HCT116 (cell line): ENCODE results near the gene TMEM116. TPM values are rescaled to one million over a fixed set of nuclear protein-coding genes. Genes with fewer than 3 reads are reported as not detected.

ENCODE experiments used
- ATAC-seq: fragments of 200-7000 bp; cut with Tn5 transposase; 2 replicates; pipeline ENCODE4 v1.9.1; 2020; ENCODE audit warnings: mild to moderate bottlenecking, moderate library complexity
- BruUV-seq: library from RNA; stranded (reverse); fragments of 400-500 nt; replicated peaks from 2 replicates; lab custom pipeline; 2021; lab: Mats Ljungman, UMichigan
- CTCF ChIA-PET: fragments of 300-600 bp; sonication (Branson Sonifier 250); formaldehyde crosslinking; loops from one replicate; lab custom pipeline; 2021; ENCODE audit warnings: antibody characterized with exemption; lab: Charles Lee
- POLR2A ChIA-PET: fragments of 300-600, 350-600 bp; sonication (Branson Sonifier 250); formaldehyde crosslinking; loops from one replicate; lab custom pipeline; 2021; ENCODE audit warnings: antibody characterized with exemption; lab: Charles Lee
- RAD21 ChIA-PET, 2 experiments: fragments of 300-600 bp; sonication (Branson Sonifier 250); formaldehyde crosslinking; loops; one replicate each; lab custom pipeline; 2023; ENCODE audit warnings: low total read pairs in 2 of 2; ENCODE audit not compliant: uncharacterized antibody in 2 of 2, unreplicated experiment in 2 of 2, low non-redundant PET in 1 of 2; lab: Charles Lee
- DNase-seq: peaks from one replicate; pipeline ENCODE4 v3.0.0-alpha.2; 2010; ENCODE audit warnings: low read depth, low spot score
- H2AFZ ChIP-seq: fragments of 200-600 bp; shearing (Covaris generic), sonication (generic); 2 replicates; pipeline ENCODE4 v1.6.1; 2017; ENCODE audit warnings: low read depth, mixed run types, mixed read lengths, antibody characterized with exemption, low read length; ENCODE audit not compliant: poor library complexity, severe bottlenecking
- H3K27ac ChIP-seq: 2 replicates; pipeline ENCODE4 v1.5.1; 2012; ENCODE audit warnings: low read depth, low read length
- H3K27me3 ChIP-seq: fragments of 200-600 bp; sonication (generic); 2 replicates; pipeline ENCODE4 v1.6.1; 2016; ENCODE audit warnings: mixed run types, low read length, mixed read lengths; ENCODE audit not compliant: insufficient read depth
- H3K36me3 ChIP-seq, 2 experiments: fragments of 200-500 bp in 1 of 2; fragments of 200-600 bp in 1 of 2; sonication (Bioruptor generic) in 1 of 2; sonication (generic) in 1 of 2; 2 replicates each; pipeline versions ENCODE4 v1.5.1 to v1.6.1; 2014 to 2016; ENCODE audit warnings: low read length in 2 of 2, inconsistent platforms in 1 of 2, mixed read lengths in 1 of 2, mixed run types in 1 of 2; ENCODE audit not compliant: insufficient read depth in 2 of 2, control insufficient read depth in 1 of 2
- H3K4me1 ChIP-seq, 2 experiments: fragments of 200-600 bp in 1 of 2; sonication (generic) in 1 of 2; 2 replicates each; pipeline versions ENCODE4 v1.5.1 to v1.6.1; 2012 to 2017; ENCODE audit warnings: low read length in 2 of 2, inconsistent platforms in 1 of 2, mild to moderate bottlenecking in 1 of 2, mixed read lengths in 1 of 2, mixed run types in 1 of 2, moderate library complexity in 1 of 2; ENCODE audit not compliant: insufficient read depth in 2 of 2, control insufficient read depth in 1 of 2
- H3K4me2 ChIP-seq: fragments of 200-600 bp; sonication (generic); 2 replicates; pipeline ENCODE4 v1.6.1; 2017; ENCODE audit warnings: mixed run types, low read length, mixed read lengths
- H3K4me3 ChIP-seq, 2 experiments: fragments of 200-600 bp in 1 of 2; sonication (generic) in 1 of 2; replicated peaks in 1 of 2; 2 replicates each; pipeline ENCODE4 v1.5.1; 2011 to 2016; ENCODE audit warnings: low read length in 2 of 2, control low read depth in 1 of 2, low read depth in 1 of 2, mild to moderate bottlenecking in 1 of 2, mixed read lengths in 1 of 2, mixed run types in 1 of 2
- H3K79me2 ChIP-seq: fragments of 200-600 bp; sonication (generic); 2 replicates; pipeline ENCODE4 v1.6.1; 2017; ENCODE audit warnings: mild to moderate bottlenecking, mixed run types, low read length, moderate library complexity, mixed read lengths; ENCODE audit not compliant: insufficient read depth
- H3K9ac ChIP-seq: fragments of 200-600 bp; sonication (generic); 2 replicates; pipeline ENCODE4 v1.6.1; 2016; ENCODE audit warnings: low read length, mixed read lengths
- H3K9me2 ChIP-seq: fragments of 200-600 bp; sonication (generic), shearing (Covaris generic); 2 replicates; pipeline ENCODE4 v1.6.1; 2017; ENCODE audit warnings: mixed run types, mild to moderate bottlenecking, moderate library complexity; ENCODE audit not compliant: insufficient read depth
- H3K9me3 ChIP-seq, 2 experiments: fragments of 200-500 bp in 1 of 2; fragments of 200-600 bp in 1 of 2; sonication (Bioruptor generic) in 1 of 2; sonication (generic) in 1 of 2; 2 replicates each; pipeline ENCODE4 v1.6.1; 2014 to 2017; ENCODE audit warnings: low read length in 2 of 2, mixed read lengths in 2 of 2, inconsistent platforms in 1 of 2, low read depth in 1 of 2, mild to moderate bottlenecking in 1 of 2, mixed run types in 1 of 2, moderate library complexity in 1 of 2; ENCODE audit not compliant: control insufficient read depth in 1 of 2, insufficient read depth in 1 of 2
- H4K20me1 ChIP-seq: fragments of 200-600 bp; sonication (generic), shearing (Covaris generic); 2 replicates; pipeline ENCODE4 v1.6.1; 2017; ENCODE audit warnings: mixed run types, mild to moderate bottlenecking, moderate library complexity; ENCODE audit not compliant: insufficient read depth
- CBX3 ChIP-seq: IDR thresholded peaks from 2 replicates; pipeline ENCODE4 v1.6.1; 2012; ENCODE audit warnings: low read depth
- CEBPB ChIP-seq: IDR thresholded peaks from 2 replicates; pipeline ENCODE4 v1.6.1; 2012; ENCODE audit warnings: low read depth
- ELF1 ChIP-seq: IDR thresholded peaks from 2 replicates; pipeline ENCODE4 v1.6.1; 2012; ENCODE audit warnings: low read depth, borderline replicate concordance
- EZH2phosphoT487 ChIP-seq: fragments of 200-600 bp; IDR thresholded peaks from 2 replicates; pipeline ENCODE4 v1.6.1; 2018; ENCODE audit warnings: antibody characterized with exemption, borderline replicate concordance
- MAX ChIP-seq: IDR thresholded peaks from 2 replicates; pipeline ENCODE4 v1.6.1; 2012
- POLR2AphosphoS5 ChIP-seq: IDR thresholded peaks from 2 replicates; pipeline ENCODE4 v1.6.1; 2011; ENCODE audit warnings: mild to moderate bottlenecking, low read depth, low read length, moderate library complexity
- SP1 ChIP-seq: IDR thresholded peaks from 2 replicates; pipeline ENCODE4 v1.6.1; 2012; ENCODE audit warnings: low read depth
- SRF ChIP-seq: IDR thresholded peaks from 2 replicates; pipeline ENCODE4 v1.6.1; 2012; ENCODE audit warnings: low read depth
- TCF7L2 ChIP-seq: IDR thresholded peaks from 2 replicates; pipeline ENCODE4 v1.7.0; 2011; ENCODE audit warnings: borderline replicate concordance, inconsistent platforms; ENCODE audit not compliant: insufficient read depth, insufficient read length; ENCODE audit errors: extremely low read depth
- YY1 ChIP-seq: IDR thresholded peaks from 2 replicates; pipeline ENCODE4 v1.6.1; 2011; ENCODE audit warnings: low read length, low read depth, moderate library complexity, mild to moderate bottlenecking; ENCODE audit not compliant: insufficient replicate concordance; ENCODE audit errors: extremely low read depth
- ZFX ChIP-seq: fragments of 450-650 bp; IDR thresholded peaks from 2 replicates; pipeline ENCODE4 v1.6.1; 2017
- intact Hi-C: fragments of 100-400 bp; cut with micrococcal nuclease; formaldehyde crosslinking; loops from 2 replicates; pipeline ENCODE4 v1.10.0; 2022
- total RNA-seq: library from RNA; stranded (reverse); gene quantifications from one replicate; pipeline ENCODE4 v1.2.1, GENCODE V29; 2021; ENCODE audit not compliant: unreplicated experiment

Gene TMEM116
- total RNA-seq, 1 experiment from 2014 or later = 6.8 TPM

GRCh38 chr12:111925171-111925570, 87.8 kb downstream of the TMEM116 start:
- intact Hi-C loops = no loop called here
- BruUV-seq = no TSS peak
- Histone ChIP-seq H3K36me3 (no peaks in the 10 kb centered on the region), H3K27me3 (no peaks in the 10 kb centered on the region), H3K9me2 (no peaks in the 10 kb centered on the region), H3K9ac (no peak overlapping the region), H4K20me1 (no peaks in the 10 kb centered on the region), H3K4me3 (no peak overlapping the region), H3K9me3 (no peaks in the 10 kb centered on the region), H3K79me2 (no peaks in the 10 kb centered on the region), H3K4me2 (no peak overlapping the region), H3K4me1 (no peaks in the 10 kb centered on the region), H3K27ac (no peak overlapping the region), H2AFZ (no peak overlapping the region)
- TF ChIP-seq SRF = no peak
- TF ChIP-seq MAX = no peak
- TF ChIP-seq EZH2phosphoT487 = no peak
- TF ChIP-seq YY1 = no peak
- TF ChIP-seq CEBPB = no peak
- no peak for TF ChIP-seq ELF1
- no peak for TF ChIP-seq CBX3
- no peak for ATAC-seq
- ChIA-PET CTCF (no interaction called here), RAD21 (no interaction called here), POLR2A (no interaction called here)
- DNase-seq = no peak

DNA sequence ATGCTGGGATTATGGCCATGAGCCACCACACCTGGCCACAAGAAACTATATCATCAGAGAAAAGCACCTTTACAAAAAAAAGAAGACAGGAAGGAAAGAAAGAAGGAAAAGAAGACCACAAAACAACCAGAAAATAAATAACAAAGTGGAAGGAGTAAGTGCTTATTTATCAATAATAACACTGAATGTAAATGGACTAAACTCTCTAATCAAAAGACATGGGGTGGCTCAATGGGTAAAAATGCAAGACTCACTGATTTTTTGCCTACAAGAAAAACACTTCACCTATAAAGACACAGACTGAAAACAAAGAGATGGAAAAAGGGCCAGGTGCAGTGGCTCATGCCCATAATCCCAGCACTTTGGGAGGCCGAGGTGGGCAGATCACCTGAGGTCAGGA, 105.2 kb downstream of the TMEM116 start:
- H4K20me1 ChIP-seq = no peaks in the 10 kb centered on the region
- no peaks in the 10 kb centered on the region for H3K36me3 ChIP-seq
- 0 out of 4 replicates have a peak, but pooled peaks cover 0 to 5% of the 10 kb centered on the region in 2 experiments for H3K9me3 ChIP-seq
- CTCF ChIA-PET = no interaction called here
- BruUV-seq = no TSS peak
- H3K27me3 ChIP-seq = no peaks in the 10 kb centered on the region
- ATAC-seq = no peak
- no peaks in the 10 kb centered on the region for H3K79me2 ChIP-seq
- TF ChIP-seq SP1 = no peak
- TF ChIP-seq CEBPB = no peak
- no peak for TF ChIP-seq POLR2AphosphoS5
- TF ChIP-seq TCF7L2 = no peak
- no peak for TF ChIP-seq ZFX
- TF ChIP-seq, all 23 proteins: peak for 0
- Histone ChIP-seq H3K4me2 (no peak overlapping the region), H3K9me2 (no peaks in the 10 kb centered on the region), H3K27ac (no peak overlapping the region), H3K9ac (no peak overlapping the region), H3K4me3 (no peak overlapping the region), H2AFZ (no peak overlapping the region), H3K4me1 (no peaks in the 10 kb centered on the region)
- DNase-seq = no peak
- ChIA-PET RAD21 (no interaction called here), POLR2A (no interaction called here)
- intact Hi-C loops = no loop called here
